Epithelial cell of esophagus (primary cell): Measurements from ENCODE around the gene QSER1.

Source experiments
- DNase-seq: peaks from one replicate; pipeline ENCODE4 v3.0.0; 2010; ENCODE audit warnings: low read depth
- H3K4me3 ChIP-seq: 2 replicates; pipeline ENCODE4 v1.5.1; 2011; ENCODE audit warnings: mild to moderate bottlenecking, low read length, control low read depth
- TF ChIP-seq, protein P1 (sequence below): IDR thresholded peaks from 2 replicates; pipeline ENCODE4 v1.5.1; 2011; ENCODE audit warnings: low read depth, mild to moderate bottlenecking, low read length, control low read depth, inconsistent platforms; ENCODE audit not compliant: insufficient read depth; ENCODE audit errors: missing control alignments

The QSER1 gene

GRCh38 chr11:32890843-32891656, 1.6 kb upstream of the QSER1 start:
- peak overlapping the region; percentile 86 for H3K4me3 ChIP-seq
- DNase-seq: peak; percentile 11
- TF ChIP-seq, protein P1, sequence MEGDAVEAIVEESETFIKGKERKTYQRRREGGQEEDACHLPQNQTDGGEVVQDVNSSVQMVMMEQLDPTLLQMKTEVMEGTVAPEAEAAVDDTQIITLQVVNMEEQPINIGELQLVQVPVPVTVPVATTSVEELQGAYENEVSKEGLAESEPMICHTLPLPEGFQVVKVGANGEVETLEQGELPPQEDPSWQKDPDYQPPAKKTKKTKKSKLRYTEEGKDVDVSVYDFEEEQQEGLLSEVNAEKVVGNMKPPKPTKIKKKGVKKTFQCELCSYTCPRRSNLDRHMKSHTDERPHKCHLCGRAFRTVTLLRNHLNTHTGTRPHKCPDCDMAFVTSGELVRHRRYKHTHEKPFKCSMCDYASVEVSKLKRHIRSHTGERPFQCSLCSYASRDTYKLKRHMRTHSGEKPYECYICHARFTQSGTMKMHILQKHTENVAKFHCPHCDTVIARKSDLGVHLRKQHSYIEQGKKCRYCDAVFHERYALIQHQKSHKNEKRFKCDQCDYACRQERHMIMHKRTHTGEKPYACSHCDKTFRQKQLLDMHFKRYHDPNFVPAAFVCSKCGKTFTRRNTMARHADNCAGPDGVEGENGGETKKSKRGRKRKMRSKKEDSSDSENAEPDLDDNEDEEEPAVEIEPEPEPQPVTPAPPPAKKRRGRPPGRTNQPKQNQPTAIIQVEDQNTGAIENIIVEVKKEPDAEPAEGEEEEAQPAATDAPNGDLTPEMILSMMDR: no peak

- TF ChIP-seq, protein P1: no peak
Measured at GRCh38 chr11:32891657-32892354, 805 bp upstream of the QSER1 start.

GRCh38 chr11:32893093-32893342, 407 bp downstream of the QSER1 start:
- no peak for DNase-seq
- TF ChIP-seq, protein P1: no peak
- H3K4me3 ChIP-seq: peak overlapping the region; percentile 86

More at GRCh38 chr11:32891657-32892354, 805 bp upstream of the QSER1 start:
- DNase-seq: peak; percentile 8
- H3K4me3 ChIP-seq: peak overlapping the region; percentile 86

GRCh38 chr11:32893343-32894148, 935 bp downstream of the QSER1 start:
- TF ChIP-seq, protein P1: peak; percentile 28
- H3K4me3 ChIP-seq: peak overlapping the region; percentile 86
- peak; percentile 46 for DNase-seq

GRCh38 chr11:32894149-32894827, 1.7 kb downstream of the QSER1 start:
- TF ChIP-seq, protein P1: no peak
- DNase-seq: peak; percentile 91
- H3K4me3 ChIP-seq: peak overlapping the region; percentile 86

GRCh38 chr11:32894921-32895320, 2.3 kb downstream of the QSER1 start:
- TF ChIP-seq, protein P1: no peak
- peak overlapping the region; percentile 86 for H3K4me3 ChIP-seq
- DNase-seq: no peak
